ENCODE data around the gene C1orf174.

The C1orf174 gene

DNA sequence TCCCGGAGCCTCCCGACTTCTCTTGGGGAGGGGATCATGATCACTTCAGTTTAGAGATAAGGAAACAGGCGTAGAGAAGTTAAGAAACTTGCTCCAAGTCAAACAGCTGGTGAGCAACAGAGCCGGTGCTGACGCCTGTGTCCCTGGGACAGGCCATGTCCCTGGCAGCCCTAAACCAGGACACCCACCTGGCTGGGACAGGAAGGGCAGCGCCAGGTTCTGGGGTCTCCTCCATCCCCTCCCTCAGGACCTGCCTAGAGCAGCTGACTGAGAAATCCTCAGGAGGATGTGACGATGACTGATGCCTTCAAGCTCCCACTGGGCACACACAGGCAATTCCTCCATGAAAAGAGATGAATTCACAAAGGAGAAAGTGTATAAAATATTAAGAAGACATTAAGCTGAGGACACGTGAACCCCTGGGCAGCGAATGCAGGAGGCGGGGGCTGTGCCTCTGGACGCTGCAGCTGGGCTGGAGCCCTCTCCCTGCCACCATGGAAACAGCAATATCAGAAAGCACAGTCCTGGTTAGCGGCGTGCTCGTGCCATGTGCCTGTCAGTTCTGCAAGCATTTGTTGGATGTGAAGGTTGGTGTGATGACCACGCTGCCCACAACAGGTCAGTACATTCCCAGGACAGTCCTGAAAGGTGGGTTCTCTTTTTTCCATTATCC, 40.1 kb upstream of the C1orf174 start:
- no peaks in the 10 kb centered on the region for H3K27me3 ChIP-seq (ENCODE audit: insufficient read depth, poor library complexity, severe bottlenecking)
- TF ChIP-seq GABPA (IDR thresholded peaks at IDR 0.05; ENCODE audit: low read depth) (no peak), CTCF (IDR thresholded peaks at IDR 0.05; ENCODE audit: insufficient read depth, low read length) (no peak), POLR2AphosphoS5 (IDR thresholded peaks at IDR 0.05; ENCODE audit: low read depth) (no peak), SPI1 (IDR thresholded peaks at IDR 0.05; ENCODE audit: borderline replicate concordance, low read depth) (no peak)
- TF ChIP-seq, protein P1, sequence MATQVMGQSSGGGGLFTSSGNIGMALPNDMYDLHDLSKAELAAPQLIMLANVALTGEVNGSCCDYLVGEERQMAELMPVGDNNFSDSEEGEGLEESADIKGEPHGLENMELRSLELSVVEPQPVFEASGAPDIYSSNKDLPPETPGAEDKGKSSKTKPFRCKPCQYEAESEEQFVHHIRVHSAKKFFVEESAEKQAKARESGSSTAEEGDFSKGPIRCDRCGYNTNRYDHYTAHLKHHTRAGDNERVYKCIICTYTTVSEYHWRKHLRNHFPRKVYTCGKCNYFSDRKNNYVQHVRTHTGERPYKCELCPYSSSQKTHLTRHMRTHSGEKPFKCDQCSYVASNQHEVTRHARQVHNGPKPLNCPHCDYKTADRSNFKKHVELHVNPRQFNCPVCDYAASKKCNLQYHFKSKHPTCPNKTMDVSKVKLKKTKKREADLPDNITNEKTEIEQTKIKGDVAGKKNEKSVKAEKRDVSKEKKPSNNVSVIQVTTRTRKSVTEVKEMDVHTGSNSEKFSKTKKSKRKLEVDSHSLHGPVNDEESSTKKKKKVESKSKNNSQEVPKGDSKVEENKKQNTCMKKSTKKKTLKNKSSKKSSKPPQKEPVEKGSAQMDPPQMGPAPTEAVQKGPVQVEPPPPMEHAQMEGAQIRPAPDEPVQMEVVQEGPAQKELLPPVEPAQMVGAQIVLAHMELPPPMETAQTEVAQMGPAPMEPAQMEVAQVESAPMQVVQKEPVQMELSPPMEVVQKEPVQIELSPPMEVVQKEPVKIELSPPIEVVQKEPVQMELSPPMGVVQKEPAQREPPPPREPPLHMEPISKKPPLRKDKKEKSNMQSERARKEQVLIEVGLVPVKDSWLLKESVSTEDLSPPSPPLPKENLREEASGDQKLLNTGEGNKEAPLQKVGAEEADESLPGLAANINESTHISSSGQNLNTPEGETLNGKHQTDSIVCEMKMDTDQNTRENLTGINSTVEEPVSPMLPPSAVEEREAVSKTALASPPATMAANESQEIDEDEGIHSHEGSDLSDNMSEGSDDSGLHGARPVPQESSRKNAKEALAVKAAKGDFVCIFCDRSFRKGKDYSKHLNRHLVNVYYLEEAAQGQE (IDR thresholded peaks at IDR 0.05; ENCODE audit: insufficient replicate concordance, low read depth) = no peak
- H3K27ac ChIP-seq (replicated peaks) = no peak overlapping the region
- no peak overlapping the region for H3K4me3 ChIP-seq (replicated peaks; ENCODE audit: insufficient read depth, low read length)
- DNase-seq (ENCODE audit: low read depth in 1 of 2, low spot score in 1 of 2) = no peak

- TF ChIP-seq CTCF (IDR thresholded peaks at IDR 0.05; ENCODE audit: insufficient read depth, low read length) (no peak), POLR2AphosphoS5 (IDR thresholded peaks at IDR 0.05; ENCODE audit: low read depth) (no peak), SPI1 (IDR thresholded peaks at IDR 0.05; ENCODE audit: borderline replicate concordance, low read depth) (no peak), GABPA (IDR thresholded peaks at IDR 0.05; ENCODE audit: low read depth) (no peak)
- TF ChIP-seq, protein P1 (IDR thresholded peaks at IDR 0.05; ENCODE audit: insufficient replicate concordance, low read depth) = no peak
- H3K4me3 ChIP-seq (replicated peaks; ENCODE audit: insufficient read depth, low read length) = no peak overlapping the region
- no peak for DNase-seq (ENCODE audit: low read depth in 1 of 2, low spot score in 1 of 2)
- H3K27me3 ChIP-seq (ENCODE audit: insufficient read depth, poor library complexity, severe bottlenecking) = no peaks in the 10 kb centered on the region
- H3K27ac ChIP-seq (replicated peaks) = no peak overlapping the region
Measured at GRCh38 chr1:3939242-3940080, 39.4 kb upstream of the C1orf174 start.

- DNase-seq (ENCODE audit: low read depth in 1 of 2, low spot score in 1 of 2) = no peak
- Histone ChIP-seq H3K27me3 (ENCODE audit: insufficient read depth, poor library complexity, severe bottlenecking) (no peaks in the 10 kb centered on the region), H3K4me3 (replicated peaks; ENCODE audit: insufficient read depth, low read length) (no peak overlapping the region), H3K27ac (replicated peaks) (no peak overlapping the region)
- TF ChIP-seq SPI1 (IDR thresholded peaks at IDR 0.05; ENCODE audit: borderline replicate concordance, low read depth) = no peak
- TF ChIP-seq GABPA (IDR thresholded peaks at IDR 0.05; ENCODE audit: low read depth) = no peak
Measured at GRCh38 chr1:3932156-3932919, 32.3 kb upstream of the C1orf174 start.
